Suppressor macrophage treated with lipopolysaccharide for 1 hour (primary cell): ENCODE results near the gene FIGNL1.

Experiments
- DNase-seq, 3 donors: peaks; one replicate each; pipeline ENCODE4 v3.0.0-alpha.2; 2020 to 2022

The FIGNL1 gene

GRCh38 chr7:50394315-50394714 lies 55.8 kb downstream of the FIGNL1 start:
- no peak for DNase-seq
